Measurements from ENCODE around the gene ST6GALNAC6.

GRCh38 chr9:127937388-127938297, 38.2 kb upstream of the ST6GALNAC6 start, which contains the start of gene DPM2:
- TF ChIP-seq TARDBP (IDR thresholded peaks at IDR 0.05) = no peak
- TF ChIP-seq SP1 (IDR thresholded peaks at IDR 0.05) = no peak
- TF ChIP-seq BHLHE40 (IDR thresholded peaks at IDR 0.05; ENCODE audit: borderline replicate concordance) = no peak
- TF ChIP-seq SUZ12 (IDR thresholded peaks at IDR 0.05) = no peak
- no peak for TF ChIP-seq ARNT (IDR thresholded peaks at IDR 0.05)
- TF ChIP-seq FOXA1 (IDR thresholded peaks at IDR 0.05) = no peak
- TF ChIP-seq LEF1 (IDR thresholded peaks at IDR 0.05; ENCODE audit: borderline replicate concordance) = no peak
- peak; percentile 56 for TF ChIP-seq PKNOX1 (IDR thresholded peaks at IDR 0.05)
- no peak for TF ChIP-seq HDGF (IDR thresholded peaks at IDR 0.05; ENCODE audit: borderline replicate concordance)
